HG03108 (cell line): ENCODE measurements around the gene PTMA.
"Not testable (repeated sequence)": the region's sequence is repeated elsewhere in the genome, so short reads cannot be mapped to it uniquely, and the experiment has no call there.

Experiments
- ATAC-seq: cut with Tn5 transposase; IDR thresholded peaks from one replicate; pipeline ENCODE4 v1.9.1; 2021; ENCODE audit warnings: moderate library complexity; ENCODE audit not compliant: unreplicated experiment

The PTMA gene

DNA sequence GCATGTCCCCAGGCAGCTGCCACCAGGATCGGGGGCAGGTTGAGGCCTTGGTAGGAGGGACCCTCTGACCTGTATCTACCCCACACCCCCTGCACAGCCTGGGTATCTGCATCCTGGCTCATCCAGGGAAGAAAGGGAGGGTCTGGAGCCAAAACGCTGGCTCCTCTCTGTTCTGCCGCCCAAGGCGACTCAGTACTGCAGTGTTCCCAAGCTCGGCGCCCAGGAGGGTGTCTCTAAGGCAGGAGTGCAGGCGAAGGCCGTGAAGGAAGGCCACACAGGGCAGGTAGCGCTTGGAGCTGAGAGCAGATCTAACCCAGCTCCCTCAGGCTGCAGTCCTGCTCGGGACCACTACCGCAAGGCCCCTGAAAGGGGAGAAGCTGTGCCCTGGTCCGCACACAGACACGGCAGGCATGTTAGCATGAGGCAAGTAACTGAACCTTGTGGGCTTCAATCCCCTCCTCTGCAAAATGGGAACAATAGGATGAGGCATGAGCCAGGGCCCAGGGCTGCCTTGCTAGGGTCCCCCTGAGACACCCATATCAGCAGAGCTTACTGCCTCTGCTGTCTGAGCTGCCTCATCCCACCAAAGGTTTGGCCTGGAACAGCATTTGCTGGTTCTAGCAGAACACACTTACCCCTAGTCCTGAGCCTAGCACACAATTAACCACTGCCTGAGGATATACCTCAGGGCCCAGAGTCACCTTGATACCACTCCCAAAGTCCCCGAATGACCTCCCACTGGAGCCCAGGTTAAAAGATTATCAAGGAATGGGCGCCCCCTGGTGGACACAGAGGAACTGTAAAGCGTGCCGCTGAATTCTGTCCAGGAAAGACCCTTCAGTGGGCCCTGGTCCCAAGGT lies 6.5 kb downstream of the PTMA start:
- ATAC-seq = no peak

- no peak for ATAC-seq
Measured at GRCh38 chr2:231715499-231715837, 7.1 kb downstream of the PTMA start.

DNA sequence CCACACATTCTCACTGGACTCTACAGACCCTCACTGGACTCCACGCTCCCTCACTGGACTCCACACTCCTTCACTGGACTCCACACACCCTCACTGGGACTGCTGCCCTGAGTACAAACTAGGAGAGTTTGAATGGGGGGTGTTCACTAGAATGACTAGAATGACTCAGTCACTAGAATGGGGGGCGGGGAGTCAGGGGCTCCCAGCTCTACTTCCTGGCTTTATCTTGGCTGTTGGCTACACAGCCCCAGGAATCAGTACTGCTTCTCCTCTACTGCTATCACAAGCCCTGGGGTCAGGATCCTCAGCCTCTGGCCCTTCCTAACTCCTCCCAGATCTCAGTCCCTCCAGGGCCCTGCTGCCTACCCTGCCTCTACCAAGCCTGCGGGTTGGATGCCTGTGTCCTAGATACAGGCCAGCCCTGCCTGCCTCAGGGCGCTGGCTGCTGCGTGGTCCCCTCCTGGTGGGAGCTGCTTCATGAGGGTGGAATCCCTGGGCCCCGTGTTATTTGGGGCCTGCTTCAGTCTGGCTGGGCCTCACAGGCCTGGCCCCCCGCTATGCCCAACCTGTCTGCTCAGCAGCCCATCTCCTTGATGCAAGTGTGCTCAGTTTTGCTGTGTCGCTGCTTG lies 7.8 kb downstream of the PTMA start:
- no peak for ATAC-seq

DNA sequence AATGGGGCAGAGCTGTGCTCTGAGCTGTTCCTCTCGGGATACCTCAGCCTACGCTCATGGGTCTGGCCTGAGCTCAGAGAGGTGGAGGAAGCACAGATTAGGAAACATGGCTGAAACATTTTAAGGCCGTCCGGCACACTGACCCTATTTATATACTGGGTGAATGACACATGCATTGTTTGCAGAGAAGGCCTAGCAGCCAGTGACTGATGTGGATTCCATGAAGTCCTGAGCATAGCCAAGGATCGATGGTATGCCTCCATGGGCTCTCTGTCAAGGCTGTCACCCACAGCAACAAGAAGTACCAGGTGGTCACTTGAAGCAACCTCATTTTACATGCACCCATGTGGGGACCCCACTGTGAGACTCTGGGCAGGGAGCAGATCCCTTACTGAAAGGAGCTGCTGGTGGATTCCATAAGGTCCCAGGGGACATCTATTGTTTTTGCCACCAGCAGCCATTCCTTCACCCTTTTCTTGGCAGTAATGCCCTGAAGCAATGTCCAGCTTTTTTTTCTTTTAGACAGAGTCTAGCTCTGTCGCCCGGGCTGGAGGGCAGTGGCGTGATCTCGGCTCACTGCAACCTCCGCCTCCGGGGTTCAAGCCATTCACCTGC lies 8.4 kb downstream of the PTMA start:
- ATAC-seq = no peak

DNA sequence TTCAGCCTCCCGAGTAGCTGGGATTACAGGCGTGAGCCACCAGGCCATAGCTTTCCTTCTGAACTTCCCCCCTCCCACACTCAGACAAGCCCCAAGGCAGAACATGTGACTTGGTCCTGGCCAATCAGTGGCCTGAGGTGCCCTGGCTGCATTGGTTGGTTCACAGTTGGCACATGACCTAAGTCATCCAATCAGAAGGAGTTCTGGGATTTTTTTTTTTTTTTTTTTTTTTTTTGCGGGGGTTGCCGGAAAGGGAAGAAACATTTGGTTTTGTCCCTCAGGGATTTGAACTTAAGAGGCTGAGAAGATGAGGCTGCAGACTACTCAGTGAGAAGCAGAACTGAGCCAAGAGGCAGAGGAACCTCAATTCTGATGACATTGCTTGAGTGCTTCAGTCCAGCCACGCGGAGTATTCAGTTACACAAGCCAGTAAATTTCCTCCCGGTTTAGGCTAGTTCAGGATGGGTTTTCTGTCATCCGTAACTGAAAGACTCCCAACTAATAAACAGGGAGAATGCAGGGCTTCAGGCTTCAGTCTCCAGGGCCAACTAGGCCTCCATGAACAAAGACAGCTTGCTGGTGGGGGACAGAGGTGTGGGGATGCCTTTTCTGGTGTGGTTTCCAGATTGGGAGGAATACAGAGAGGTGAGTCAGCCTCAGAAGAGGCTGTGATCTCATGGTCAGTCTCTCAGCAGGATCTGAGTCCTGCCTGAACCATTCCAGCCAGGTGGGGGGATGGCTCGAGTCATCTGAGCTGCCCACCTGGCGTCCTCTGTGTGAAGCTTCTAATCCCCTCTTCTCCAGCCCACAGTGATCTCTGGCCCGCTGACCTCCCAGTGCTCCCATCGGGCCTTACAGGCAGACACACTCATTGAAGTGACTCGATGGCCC lies 9.2 kb downstream of the PTMA start:
- ATAC-seq = no peak

GRCh38 chr2:231718799-231719198 lies 10.5 kb downstream of the PTMA start:
- no peak for ATAC-seq

DNA sequence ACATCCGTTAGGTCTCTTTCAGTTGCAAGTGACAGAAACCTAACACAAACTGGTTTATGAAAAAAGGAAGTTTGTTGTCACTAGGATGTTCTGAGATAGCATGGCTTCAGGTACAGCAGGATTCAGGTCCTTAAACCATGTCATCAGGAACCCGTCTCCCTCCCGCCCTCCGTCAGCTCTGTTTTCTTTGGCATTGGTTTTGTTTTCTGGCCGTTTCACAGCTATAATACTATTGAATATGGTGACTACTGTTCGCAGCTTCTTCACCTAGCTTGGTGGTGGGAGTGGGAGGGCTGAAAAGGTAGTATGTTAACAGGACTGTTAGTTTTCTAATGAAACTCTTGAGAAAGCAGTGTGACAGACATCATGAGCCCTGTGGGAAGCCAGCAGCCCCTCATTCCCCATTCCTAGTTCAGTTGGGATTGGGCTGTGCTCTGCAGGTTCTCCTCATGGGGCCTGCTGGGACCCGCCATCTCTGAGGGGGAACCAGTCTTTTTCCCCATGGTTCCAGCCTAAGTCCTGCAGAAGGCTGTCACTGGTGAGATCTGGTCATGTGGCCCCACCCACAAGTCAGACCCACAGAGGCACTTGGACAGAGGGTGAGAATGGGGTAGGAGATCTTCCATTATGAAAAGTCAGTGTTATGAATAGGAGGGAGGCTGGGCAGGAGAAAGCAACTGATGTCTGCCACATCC lies 12.1 kb downstream of the PTMA start:
- no peak for ATAC-seq

- peak; percentile 73 for ATAC-seq
Measured at GRCh38 chr2:231720987-231721966, 13.0 kb downstream of the PTMA start.

DNA sequence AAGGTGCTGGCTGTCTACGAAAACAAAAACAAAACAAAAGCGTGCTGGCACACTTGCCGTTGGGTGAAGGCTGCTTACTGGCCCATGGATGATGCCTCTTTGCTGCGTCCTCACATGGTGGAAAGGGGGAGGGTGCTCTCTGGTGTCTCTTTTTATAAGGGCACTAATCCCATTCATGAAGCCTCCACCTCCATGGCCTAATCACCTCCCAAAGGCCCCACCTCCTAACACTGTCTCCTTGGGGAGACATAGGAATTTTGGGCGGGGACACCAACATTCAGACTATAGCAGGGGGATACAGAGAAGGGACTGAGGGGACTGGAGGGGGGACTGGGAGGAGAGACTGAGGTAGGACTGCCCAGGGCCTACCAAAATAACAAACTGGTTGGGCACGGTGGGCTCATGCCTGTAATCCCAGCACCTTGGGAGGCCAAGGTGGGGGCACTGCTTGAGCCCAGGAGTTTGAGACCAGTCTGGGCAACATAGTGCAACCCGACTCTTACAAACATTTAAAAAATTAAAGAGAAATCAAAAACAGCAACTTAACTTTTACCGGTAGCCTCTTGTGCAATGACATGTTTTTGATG lies 14.5 kb downstream of the PTMA start:
- ATAC-seq = no peak

DNA sequence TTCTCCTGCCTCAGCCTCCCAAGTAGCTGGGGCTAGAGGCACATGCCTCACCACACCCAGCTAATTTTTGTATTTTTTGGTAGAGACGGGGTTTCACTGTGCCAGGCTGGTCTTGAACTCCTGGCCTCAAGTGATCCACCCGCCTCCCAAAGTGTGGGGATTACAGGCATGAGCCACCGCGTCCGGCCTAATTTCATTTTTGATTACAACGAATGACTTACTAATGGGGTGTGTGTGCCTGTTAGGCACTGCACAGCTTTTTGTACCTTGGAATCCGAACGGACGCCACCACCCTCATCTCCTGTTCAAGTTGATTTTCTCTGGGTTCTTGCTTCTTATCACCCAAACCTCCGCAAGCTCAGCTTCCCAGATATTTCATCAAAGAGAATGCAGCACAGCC lies 17.2 kb downstream of the PTMA start:
- no peak for ATAC-seq

- no peak for ATAC-seq
Measured at GRCh38 chr2:231726276-231726675, 18.0 kb downstream of the PTMA start.

GRCh38 chr2:231727621-231728020 lies 19.3 kb downstream of the PTMA start:
- no peak for ATAC-seq

DNA sequence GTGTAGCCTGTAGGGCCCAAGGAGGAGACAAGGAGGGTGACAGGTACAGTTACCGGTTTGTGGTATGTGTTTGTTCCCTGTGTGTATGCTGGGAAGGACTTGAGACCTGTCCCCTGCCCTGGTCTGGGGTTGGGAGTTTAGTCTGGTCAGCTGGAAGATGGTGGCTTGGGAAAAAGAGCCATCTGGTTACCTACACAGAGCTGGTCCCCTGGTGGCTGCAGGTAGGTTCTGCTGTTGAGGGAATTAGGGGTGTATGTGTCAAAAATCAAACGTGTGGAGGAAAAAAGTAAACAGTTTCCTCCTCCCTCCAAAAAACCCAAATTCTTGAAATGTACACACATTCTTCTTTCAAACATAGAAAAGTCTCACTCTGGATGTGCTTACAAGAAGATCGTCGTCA lies 24.3 kb downstream of the PTMA start:
- no peak for ATAC-seq

- ATAC-seq = no peak
Measured at GRCh38 chr2:231737761-231738160, 29.4 kb downstream of the PTMA start.

GRCh38 chr2:231743376-231744116 lies 35.2 kb downstream of the PTMA start:
- ATAC-seq = no peak

DNA sequence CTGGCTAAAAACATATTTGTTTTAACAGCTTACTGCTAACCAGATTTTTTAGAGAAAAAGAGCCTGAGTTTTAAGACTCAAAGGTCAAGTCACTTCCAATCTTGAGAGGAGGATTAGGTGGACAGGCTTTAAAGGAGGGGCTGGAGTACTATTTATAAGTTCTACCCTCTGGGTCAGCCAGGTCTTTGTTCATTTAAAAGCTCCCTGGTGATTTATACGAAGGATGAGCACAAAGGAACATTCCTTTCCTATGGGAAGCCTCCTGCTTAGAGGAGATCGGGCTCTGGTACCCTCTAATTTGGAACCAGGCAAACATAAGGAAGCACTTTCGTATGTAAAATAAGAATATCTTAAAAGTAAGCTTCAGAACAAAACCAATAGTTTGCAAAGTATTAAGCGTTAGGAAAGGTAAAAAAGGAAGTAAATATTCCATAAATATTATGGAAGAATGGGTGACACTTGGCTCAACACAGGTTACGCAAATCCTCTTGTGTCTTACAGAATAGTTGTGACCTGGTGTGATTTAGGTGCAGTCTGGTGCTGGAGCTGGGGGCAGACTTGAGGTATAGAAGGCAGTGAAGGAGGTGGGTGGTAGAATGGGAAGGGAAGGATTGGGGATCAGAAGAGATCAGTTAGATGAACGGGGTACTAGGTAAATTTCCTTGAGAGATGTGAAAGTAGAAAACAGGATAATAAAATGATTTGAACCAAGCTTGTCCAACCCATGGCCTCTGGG lies 37.1 kb downstream of the PTMA start:
- ATAC-seq = no peak

DNA sequence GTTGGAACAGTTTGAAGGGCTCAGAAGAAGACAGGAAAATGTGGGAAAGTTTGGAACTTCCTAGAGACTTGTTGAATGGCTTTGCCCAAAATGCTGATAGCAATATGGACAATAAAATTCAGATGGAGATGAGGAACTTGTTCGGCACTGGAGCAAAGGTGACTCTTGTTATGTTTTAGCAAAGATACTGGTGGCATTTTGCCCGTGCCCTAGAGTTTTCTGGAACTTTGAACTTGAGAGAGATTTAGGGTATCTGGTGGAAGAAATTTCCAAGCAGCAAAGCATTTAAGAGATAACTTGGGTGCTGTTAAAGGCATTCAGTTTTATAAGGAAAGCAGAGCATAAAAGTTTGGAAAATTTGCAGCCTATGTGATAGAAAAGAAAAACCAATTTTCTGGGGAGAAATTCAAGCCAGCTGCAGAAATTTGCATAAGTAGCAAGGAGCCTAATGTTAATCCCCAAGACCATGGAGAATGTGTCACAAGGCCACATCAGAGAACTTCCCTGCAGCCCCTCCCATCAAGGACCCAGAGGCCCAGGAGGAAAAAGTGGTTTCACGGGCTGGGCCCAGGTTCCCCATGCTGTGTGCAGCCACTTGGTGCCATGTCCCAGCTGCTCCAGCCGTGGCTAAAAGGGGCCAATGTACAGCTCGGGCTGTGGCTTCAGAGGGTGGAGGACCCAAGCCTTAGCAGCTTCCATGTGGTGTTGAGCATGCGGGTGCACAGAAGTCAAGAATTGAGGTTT lies 40.0 kb downstream of the PTMA start:
- ATAC-seq = not testable (repeated sequence)
